Endometrial microvascular endothelial cells (primary cell): ENCODE data around the gene ADAM8. TPM values are rescaled to one million over a fixed set of nuclear protein-coding genes. Genes with fewer than 3 reads are reported as not detected.
"Not testable (repeated sequence)": the region's sequence is repeated elsewhere in the genome, so short reads cannot be mapped to it uniquely, and the experiment has no call there.

Source experiments
- in situ Hi-C: cut with HindIII; loops from 2 replicates; pipeline ENCODE4 v1.10.0; 2017; ENCODE audit warnings: low sequenced_read_pairs, low pct_unique_long_range_greater_than_20kb; ENCODE audit errors: inconsistent ontology term
- total RNA-seq: library from RNA; depleted of rRNA; stranded (reverse); fragments of >200 nt; gene quantifications from one replicate; pipeline ENCODE4 v1.2.3, GENCODE V29; 2015; ENCODE audit errors: inconsistent ontology term

ADAM8 gene
- total RNA-seq, 1 donor from 2014 or later: 11.6 TPM

- in situ Hi-C loops: no loop called here
Observed at GRCh38 chr10:133225707-133226191, 50.9 kb downstream of the ADAM8 start.

GRCh38 chr10:133224756-133225372 lies 51.8 kb downstream of the ADAM8 start:
- in situ Hi-C loops: no loop called here

GRCh38 chr10:133224076-133224475 lies 52.6 kb downstream of the ADAM8 start:
- in situ Hi-C loops: no loop called here

GRCh38 chr10:133221756-133222155 lies 54.9 kb downstream of the ADAM8 start:
- in situ Hi-C loops: not testable (repeated sequence)

DNA sequence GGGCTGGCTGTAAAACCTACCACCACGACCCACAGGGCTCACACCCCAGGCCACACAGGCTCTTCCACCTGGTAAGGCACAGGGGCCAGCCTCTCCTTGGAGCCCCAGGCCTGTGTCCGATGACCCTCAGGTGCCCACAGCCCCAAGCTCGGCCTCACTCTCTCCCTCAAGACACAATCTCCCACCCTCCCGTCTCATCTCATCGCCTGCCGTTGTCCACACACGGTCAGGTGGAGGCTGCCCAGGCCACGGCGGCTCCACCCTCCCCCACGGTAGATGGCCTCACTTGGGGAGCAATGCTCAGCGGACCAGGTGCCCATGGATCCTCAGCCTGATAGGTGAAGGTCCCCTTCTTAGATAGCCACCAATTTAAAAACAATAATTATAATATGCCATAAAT lies 55.3 kb downstream of the ADAM8 start:
- in situ Hi-C loops: no loop called here

DNA sequence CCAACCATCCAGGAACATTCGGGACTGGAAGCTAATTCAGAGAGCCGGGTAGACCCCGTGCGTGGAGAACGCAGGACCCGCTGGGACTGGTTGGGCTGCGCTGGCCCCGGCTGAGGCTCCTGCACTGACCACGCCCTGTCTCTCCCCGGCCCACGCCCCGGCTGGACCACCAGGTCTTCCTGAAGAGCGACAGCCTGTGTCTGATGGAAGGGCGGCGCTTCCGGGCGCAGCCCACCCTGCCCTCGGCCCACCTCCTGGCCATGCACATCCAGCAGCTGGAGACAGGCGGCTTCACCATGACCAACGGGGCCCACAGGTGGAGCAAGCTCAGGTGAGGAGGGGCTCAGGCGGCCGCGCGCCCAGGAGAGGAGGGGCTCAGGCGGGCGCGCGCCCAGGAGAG lies 56.9 kb downstream of the ADAM8 start:
- in situ Hi-C loops: no loop called here

DNA sequence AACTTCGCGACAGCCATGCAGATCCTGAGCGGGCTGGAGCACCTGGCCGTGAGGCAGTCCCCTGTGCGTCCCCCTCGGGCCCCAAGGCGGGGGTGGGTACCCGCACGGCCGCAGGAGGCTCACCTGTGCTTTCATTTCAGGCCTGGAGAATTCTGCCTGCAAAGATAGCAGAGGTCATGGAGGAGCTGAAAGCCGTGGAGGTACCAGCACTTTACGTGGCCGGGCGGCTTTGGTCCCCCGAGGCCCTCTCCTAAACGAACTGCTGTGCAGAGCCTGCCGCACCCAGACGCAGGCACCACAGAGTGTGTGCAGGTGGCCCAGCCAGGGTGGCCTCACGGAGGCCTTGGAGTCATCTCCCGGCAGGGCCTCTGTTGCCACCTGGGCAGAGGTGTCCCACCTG lies 57.8 kb downstream of the ADAM8 start:
- in situ Hi-C loops: no loop called here

GRCh38 chr10:133217800-133218589 lies 58.7 kb downstream of the ADAM8 start:
- in situ Hi-C loops: no loop called here

DNA sequence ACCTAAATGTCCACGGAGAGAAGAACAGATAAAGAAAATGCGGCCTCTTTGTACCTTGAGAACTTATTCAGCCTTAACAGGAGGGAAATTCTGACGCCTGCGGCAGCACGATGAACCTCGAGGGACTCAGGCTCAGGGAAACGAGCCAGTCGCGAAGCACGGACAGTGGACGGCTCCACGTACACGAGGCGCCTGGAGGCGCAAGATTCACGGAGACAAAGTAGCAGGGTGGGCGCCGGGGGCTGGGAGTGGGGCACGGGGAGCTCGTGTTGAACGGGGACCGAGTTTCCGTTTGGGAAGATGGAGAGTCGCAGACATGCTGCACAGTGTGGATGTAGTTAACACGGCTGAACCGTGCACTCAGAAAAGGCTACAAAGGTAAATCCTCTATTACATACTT lies 59.9 kb downstream of the ADAM8 start:
- in situ Hi-C loops: no loop called here

DNA sequence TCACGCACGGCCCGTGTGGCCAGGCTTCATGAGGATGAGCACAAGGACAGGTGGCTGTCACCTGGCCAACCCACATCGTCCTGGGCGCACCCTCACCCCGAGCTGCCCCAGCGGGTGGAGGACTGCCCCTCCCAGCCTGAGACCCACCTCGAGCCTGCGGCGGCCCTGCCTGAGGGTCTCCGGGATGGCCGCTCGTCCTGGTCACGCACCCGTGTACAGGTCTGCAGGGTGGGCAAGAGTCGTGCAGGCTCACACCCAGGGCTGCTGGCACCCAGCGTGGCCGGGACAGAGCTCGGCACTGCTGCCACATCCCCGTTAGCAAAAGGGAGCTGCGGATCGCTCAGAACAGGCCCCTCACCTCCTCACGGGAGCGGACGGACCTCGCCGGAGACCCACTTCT lies 61.1 kb downstream of the ADAM8 start:
- in situ Hi-C loops: no loop called here

- in situ Hi-C loops: no loop called here
Observed at GRCh38 chr10:133214468-133215410, 61.9 kb downstream of the ADAM8 start.

GRCh38 chr10:133213641-133214467 lies 62.8 kb downstream of the ADAM8 start:
- in situ Hi-C loops: no loop called here

DNA sequence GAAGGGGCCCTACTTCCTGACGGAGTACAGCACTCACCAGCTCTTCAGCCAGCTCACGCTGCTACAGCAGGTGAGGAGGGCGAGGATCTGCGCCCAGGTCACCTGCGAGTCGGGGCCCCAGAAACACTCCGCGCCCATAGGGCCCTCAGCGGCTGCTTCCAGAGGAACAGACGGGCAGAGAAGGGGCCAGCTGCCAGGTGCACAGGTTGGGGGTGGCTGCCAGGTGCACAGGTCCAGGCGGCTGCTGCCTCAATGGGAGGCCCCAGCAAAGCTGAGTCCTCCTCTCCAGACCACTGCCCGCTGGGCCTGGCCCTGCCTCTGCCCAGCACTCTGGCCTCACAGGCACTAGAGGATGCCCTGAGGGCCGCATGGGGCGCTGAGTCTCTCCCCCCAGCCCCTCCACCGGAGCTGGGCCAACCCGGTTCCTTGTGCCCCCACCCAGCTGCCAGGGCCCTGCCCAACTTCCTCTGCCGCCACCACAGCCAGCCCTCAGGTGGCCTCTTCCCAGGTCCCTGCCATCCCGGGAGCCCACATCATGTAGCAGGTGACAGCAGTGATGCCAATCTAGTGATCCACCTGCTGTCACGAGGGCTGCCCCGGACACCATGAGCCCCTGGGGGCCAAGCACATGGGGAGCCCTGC lies 63.7 kb downstream of the ADAM8 start:
- in situ Hi-C loops: no loop called here

Other genes starting within 250 kb of the ADAM8 start
- gene ADGRA1, start 188.9 kb downstream of the ADAM8 start, total RNA-seq: not detected
- not detected for gene KNDC1, start 116.6 kb downstream of the ADAM8 start, total RNA-seq
- gene UTF1, start 46.7 kb downstream of the ADAM8 start, total RNA-seq: not detected
- not detected for gene VENTX, start 39.0 kb downstream of the ADAM8 start, total RNA-seq
- gene TUBGCP2, start 32.0 kb upstream of the ADAM8 start, total RNA-seq: 63.8 TPM
- gene ZNF511, start 32.0 kb upstream of the ADAM8 start, total RNA-seq: 35.9 TPM
- not detected for gene CALY, start 60.0 kb upstream of the ADAM8 start, total RNA-seq
- gene PRAP1, start 70.5 kb upstream of the ADAM8 start, total RNA-seq: not detected
- gene FUOM, start 81.2 kb upstream of the ADAM8 start, total RNA-seq: 9.9 TPM
- 136 TPM for gene ECHS1, start 96.5 kb upstream of the ADAM8 start, total RNA-seq
- 9.3 TPM for gene PAOX, start 102.4 kb upstream of the ADAM8 start, total RNA-seq
- gene MTG1, start 117.3 kb upstream of the ADAM8 start, total RNA-seq: 28.0 TPM
- gene SPRN, start 147.8 kb upstream of the ADAM8 start, total RNA-seq: 0.19 TPM
- not detected for gene SCART1, start 177.1 kb upstream of the ADAM8 start, total RNA-seq